BJ (cell line): Measurements from ENCODE around the gene CNFN. TPM values are rescaled to one million over a fixed set of nuclear protein-coding genes. Genes with fewer than 3 reads are reported as not detected.

Experiments used
- CTCF ChIA-PET: fragments of 350-600 bp; formaldehyde crosslinking; extraction: SDS; loops from one replicate; lab custom pipeline; 2021; ENCODE audit warnings: antibody characterized with exemption, inconsistent platforms; lab: Yijun Ruan, JAX
- POLR2A ChIA-PET: fragments of 300-600 bp; sonication (Branson Sonifier 250); formaldehyde crosslinking; extraction: SDS; loops from one replicate; lab custom pipeline; 2021; ENCODE audit warnings: antibody characterized with exemption; lab: Charles Lee
- DNase-seq: peaks from one replicate; pipeline ENCODE4 v3.0.0-alpha.2; 2011; ENCODE audit warnings: low read depth
- H3K27me3 ChIP-seq: 2 replicates; pipeline ENCODE4 v1.6.0; 2011; ENCODE audit warnings: low read length; ENCODE audit not compliant: control insufficient read depth, insufficient read depth
- H3K36me3 ChIP-seq: 2 replicates; pipeline ENCODE4 v1.5.1; 2011; ENCODE audit warnings: low read length; ENCODE audit not compliant: control insufficient read depth, insufficient read depth
- H3K4me3 ChIP-seq: 2 replicates; pipeline ENCODE4 v1.5.1; 2011; ENCODE audit warnings: low read depth, mild to moderate bottlenecking, control low read depth, low read length
- CTCF ChIP-seq: IDR thresholded peaks from 2 replicates; pipeline ENCODE4 v1.5.1; 2011; ENCODE audit warnings: low read depth, mild to moderate bottlenecking, control low read depth, inconsistent platforms, low read length, moderate library complexity; ENCODE audit not compliant: insufficient read depth
- polyA plus RNA-seq: library from polyadenylated mRNA; depleted of rRNA; stranded (reverse); fragments of >200 nt; gene quantifications from 2 replicates; pipeline ENCODE4 v1.2.3, GENCODE V29; 2011

Gene CNFN
- polyA plus RNA-seq, 1 experiment, result 0.78 TPM

DNA sequence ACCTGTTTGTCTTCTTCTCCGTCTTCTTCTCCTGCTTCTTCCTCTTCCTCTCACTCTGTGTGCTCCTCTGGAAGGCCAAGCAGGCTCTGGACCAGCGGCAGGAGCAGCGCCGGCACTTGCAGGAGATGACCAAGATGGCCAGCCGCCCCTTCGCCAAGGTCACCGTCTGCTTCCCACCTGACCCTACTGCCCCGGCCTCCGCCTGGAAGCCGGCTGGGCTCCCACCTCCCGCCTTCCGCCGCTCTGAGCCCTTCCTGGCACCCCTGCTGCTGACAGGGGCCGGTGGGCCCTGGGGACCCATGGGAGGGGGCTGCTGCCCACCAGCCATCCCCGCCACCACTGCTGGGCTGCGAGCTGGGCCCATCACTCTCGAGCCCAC is 13.9 kb downstream of the CNFN start:
- Histone ChIP-seq H3K36me3 (peaks cover 3% of the 10 kb centered on the region; the same call in 1 of the 2 replicates), H3K27me3 (no peaks in the 10 kb centered on the region), H3K4me3 (no peak overlapping the region)
- DNase-seq, result no peak
- CTCF ChIA-PET, result no interaction called here
- POLR2A ChIA-PET, result no interaction called here
- TF ChIP-seq CTCF, result no peak

- peaks cover 3% of the 10 kb centered on the region; the same call in 1 of the 2 replicates for H3K36me3 ChIP-seq
- no peak for TF ChIP-seq CTCF
- ChIA-PET CTCF (no interaction called here), POLR2A (no interaction called here)
- H3K4me3 ChIP-seq, result no peak overlapping the region
- DNase-seq, result no peak
- H3K27me3 ChIP-seq, result no peaks in the 10 kb centered on the region
These were observed 14.5 kb downstream of the CNFN start for GRCh38 chr19:42375415-42376176.

- ChIA-PET POLR2A (no interaction called here), CTCF (no interaction called here)
- Histone ChIP-seq H3K27me3 (no peaks in the 10 kb centered on the region), H3K4me3 (no peak overlapping the region), H3K36me3 (peaks cover 3% of the 10 kb centered on the region; the same call in 1 of the 2 replicates)
- no peak for DNase-seq
- TF ChIP-seq CTCF, result no peak
These were observed 15.2 kb downstream of the CNFN start for GRCh38 chr19:42374826-42375376.

GRCh38 chr19:42370626-42371175 is 19.4 kb downstream of the CNFN start:
- Histone ChIP-seq H3K36me3 (no peaks in the 10 kb centered on the region; the same call in none of the 2 replicates), H3K27me3 (no peaks in the 10 kb centered on the region), H3K4me3 (no peak overlapping the region)
- DNase-seq, result no peak
- CTCF ChIA-PET, result no interaction called here
- TF ChIP-seq CTCF, result no peak
- POLR2A ChIA-PET, result no interaction called here

DNA sequence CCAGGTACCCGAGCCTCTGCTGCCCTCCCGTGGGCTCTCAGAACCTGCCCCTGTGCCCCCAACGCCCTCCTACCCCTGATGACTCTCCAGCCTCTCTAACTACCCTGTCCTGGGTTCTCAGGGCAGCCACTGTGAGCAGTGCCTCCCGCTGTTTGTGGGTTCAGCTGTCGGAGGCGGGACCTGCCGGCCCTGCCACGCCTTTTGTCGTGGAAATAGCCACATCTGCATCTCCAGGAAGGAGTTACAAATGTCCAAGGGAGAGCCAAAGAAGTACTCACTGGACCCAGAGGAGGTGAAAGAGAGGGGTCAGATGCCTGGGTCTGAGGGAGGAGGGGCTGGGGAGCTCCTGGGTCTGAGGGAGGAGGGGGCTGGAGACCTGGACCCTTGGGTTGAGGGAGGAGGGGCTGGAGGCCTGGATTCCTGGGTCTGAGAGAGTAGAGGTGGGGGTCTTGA is 20.0 kb downstream of the CNFN start:
- H3K27me3 ChIP-seq, result no peaks in the 10 kb centered on the region
- no peak for DNase-seq
- ChIA-PET POLR2A (no interaction called here), CTCF (no interaction called here)
- H3K36me3 ChIP-seq, result no peaks in the 10 kb centered on the region; the same call in none of the 2 replicates
- no peak for TF ChIP-seq CTCF
- H3K4me3 ChIP-seq, result no peak overlapping the region
